HepG2 (cell line): ENCODE data around the gene GLOD4. TPM values are rescaled to one million over a fixed set of nuclear protein-coding genes. Genes with fewer than 3 reads are reported as not detected.

ENCODE experiments used
- EED ChIP-seq: sonication (generic); formaldehyde crosslinking; IDR thresholded peaks from 2 replicates; pipeline ENCODE4 v1.5.0; 2020; ENCODE audit warnings: mild to moderate bottlenecking, missing genetic modification reagents
- ELF3 ChIP-seq: IDR thresholded peaks from 2 replicates; pipeline ENCODE4 v1.6.1; 2016; ENCODE audit warnings: missing genetic modification reagents, missing compliant biosample characterization
- GATAD1 ChIP-seq: IDR thresholded peaks from 2 replicates; pipeline ENCODE4 v1.6.1; 2016; ENCODE audit warnings: missing genetic modification reagents, missing compliant biosample characterization
- HNRNPL ChIP-seq: fragments of 200-400 bp; formaldehyde crosslinking; IDR thresholded peaks from 2 replicates; pipeline ENCODE4 v1.6.1; 2017; ENCODE audit warnings: mild to moderate bottlenecking, low read depth, low read length
- MLLT10 ChIP-seq: sonication (generic); formaldehyde crosslinking; IDR thresholded peaks from 2 replicates; pipeline ENCODE4 v1.4.0; 2020; ENCODE audit warnings: missing genetic modification reagents
- NONO ChIP-seq, 2 experiments: fragments of 450-650 bp in 1 of 2; sonication (generic) in 1 of 2; formaldehyde crosslinking in 1 of 2; IDR thresholded peaks in 1 of 2; conservative IDR thresholded peaks in 1 of 2; 2 replicates each; pipeline versions ENCODE4 v1.6.1 to v1.8.0; 2017 to 2022; ENCODE audit warnings: mild to moderate bottlenecking in 1 of 2, missing genetic modification reagents in 1 of 2, moderate library complexity in 1 of 2
- POGZ ChIP-seq: sonication (generic); formaldehyde crosslinking; IDR thresholded peaks from 2 replicates; pipeline ENCODE4 v1.4.0; 2020; ENCODE audit warnings: mild to moderate bottlenecking, missing genetic modification reagents
- POLR2AphosphoS5 ChIP-seq: IDR thresholded peaks from 2 replicates; pipeline ENCODE4 v1.6.1; 2012; ENCODE audit warnings: low read depth, low read length
- ZNF329 ChIP-seq: sonication (generic); formaldehyde crosslinking; IDR thresholded peaks from 2 replicates; pipeline ENCODE4 v1.9.0; 2021; ENCODE audit warnings: low read depth, mild to moderate bottlenecking, missing genetic modification reagents
- ZNF672 ChIP-seq: sonication (generic); formaldehyde crosslinking; IDR thresholded peaks from 2 replicates; pipeline ENCODE4 v1.8.1; 2022; ENCODE audit warnings: missing genetic modification reagents
- ZNF713 ChIP-seq: sonication (generic); formaldehyde crosslinking; IDR thresholded peaks from 2 replicates; pipeline ENCODE4 v1.4.0; 2020; ENCODE audit warnings: mild to moderate bottlenecking, missing genetic modification reagents
- ZNF75D ChIP-seq: sonication (generic); formaldehyde crosslinking; IDR thresholded peaks from 2 replicates; pipeline ENCODE4 v1.8.1; 2023; ENCODE audit warnings: missing genetic modification reagents, mild to moderate bottlenecking, borderline replicate concordance
- polyA plus RNA-seq, 8 experiments: library from polyadenylated mRNA; depleted of rRNA in 3 of 8; stranded (reverse) in 7 of 8; unstranded in 1 of 8; fragments of >200 nt; fragmentation: Illumina TruSeq in 4 of 8; extraction: Trizol in 4 of 8; gene quantifications; 2 replicates each; pipeline versions ENCODE4 v1.2.1 to v1.2.3, GENCODE V29; 2011 to 2016; ENCODE audit warnings: low read depth in 4 of 8, missing spikeins in 1 of 8, mixed read lengths in 1 of 8; ENCODE audit not compliant: insufficient read depth in 1 of 8
- total RNA-seq, 5 experiments: library from RNA; depleted of rRNA; stranded (reverse); fragments of >200 nt; fragmentation: Illumina TruSeq; extraction: Trizol; gene quantifications; 2 replicates each; pipeline ENCODE4 v1.2.3, GENCODE V29; 2016; ENCODE audit warnings: low read depth in 1 of 5
- TF ChIP-seq, protein P1 (sequence below): sonication (generic); formaldehyde crosslinking; IDR thresholded peaks from 2 replicates; pipeline ENCODE4 v1.5.1; 2020; ENCODE audit warnings: mild to moderate bottlenecking, missing genetic modification reagents, moderate library complexity
- TF ChIP-seq, protein P2 (sequence below), 2 experiments: sonication (generic) in 1 of 2; formaldehyde crosslinking in 1 of 2; IDR thresholded peaks; 2 replicates each; pipeline versions ENCODE4 v1.4.0 to v1.6.1; 2016 to 2020; ENCODE audit warnings: borderline replicate concordance in 1 of 2, low read depth in 1 of 2, mild to moderate bottlenecking in 1 of 2, missing genetic modification reagents in 1 of 2
- TF ChIP-seq, protein P3 (sequence below): sonication (generic); formaldehyde crosslinking; IDR thresholded peaks from 2 replicates; pipeline ENCODE4 v1.5.0; 2020; ENCODE audit warnings: missing genetic modification reagents
- TF ChIP-seq, protein P4 (sequence below): sonication (generic); formaldehyde crosslinking; IDR thresholded peaks from 2 replicates; pipeline ENCODE4 v1.4.0; 2020; ENCODE audit warnings: mild to moderate bottlenecking, missing genetic modification reagents
- TF ChIP-seq, protein P5 (sequence below): IDR thresholded peaks from 2 replicates; pipeline ENCODE4 v1.6.1; 2016; ENCODE audit warnings: missing compliant biosample characterization, missing genetic modification reagents, borderline replicate concordance

Gene GLOD4
- total and polyA plus RNA-seq, 2 of the 13 experiments (the other 11 are each of a cell fraction or from before 2014, with no cell fraction given), result 53.7 to 87.8 TPM

DNA sequence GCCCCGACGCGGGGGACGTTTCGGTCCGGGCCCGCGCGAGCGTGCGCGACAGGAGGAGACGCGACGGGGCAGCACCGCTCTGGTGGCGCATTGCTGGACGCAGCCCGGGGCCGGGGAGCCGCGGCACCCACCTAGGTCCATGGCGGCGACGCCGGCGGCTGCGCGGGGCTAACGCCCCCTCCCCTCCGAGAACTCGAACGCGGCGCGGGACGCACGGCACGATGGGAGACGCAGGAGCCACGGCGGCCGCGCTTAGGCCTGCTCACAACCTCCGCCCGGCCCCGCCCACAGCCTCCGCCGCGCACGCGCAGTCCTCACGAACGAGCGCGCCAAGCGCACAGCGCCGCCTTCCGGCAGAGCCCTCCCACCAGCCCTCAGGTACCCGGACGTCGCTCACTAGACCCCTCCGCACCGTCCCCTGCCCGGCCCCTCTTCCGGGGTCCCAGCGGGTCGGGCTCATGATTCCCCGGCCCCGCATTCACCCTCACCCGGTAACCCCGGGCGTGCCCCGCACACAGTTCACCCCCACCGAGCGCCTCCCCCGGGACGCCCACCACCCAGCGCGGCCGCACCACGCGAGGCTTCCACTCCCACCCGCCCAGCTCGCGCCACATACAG lies 30.0 kb downstream of the GLOD4 start, which contains the start of gene GEMIN4 (continued):
- TF ChIP-seq, protein P1, sequence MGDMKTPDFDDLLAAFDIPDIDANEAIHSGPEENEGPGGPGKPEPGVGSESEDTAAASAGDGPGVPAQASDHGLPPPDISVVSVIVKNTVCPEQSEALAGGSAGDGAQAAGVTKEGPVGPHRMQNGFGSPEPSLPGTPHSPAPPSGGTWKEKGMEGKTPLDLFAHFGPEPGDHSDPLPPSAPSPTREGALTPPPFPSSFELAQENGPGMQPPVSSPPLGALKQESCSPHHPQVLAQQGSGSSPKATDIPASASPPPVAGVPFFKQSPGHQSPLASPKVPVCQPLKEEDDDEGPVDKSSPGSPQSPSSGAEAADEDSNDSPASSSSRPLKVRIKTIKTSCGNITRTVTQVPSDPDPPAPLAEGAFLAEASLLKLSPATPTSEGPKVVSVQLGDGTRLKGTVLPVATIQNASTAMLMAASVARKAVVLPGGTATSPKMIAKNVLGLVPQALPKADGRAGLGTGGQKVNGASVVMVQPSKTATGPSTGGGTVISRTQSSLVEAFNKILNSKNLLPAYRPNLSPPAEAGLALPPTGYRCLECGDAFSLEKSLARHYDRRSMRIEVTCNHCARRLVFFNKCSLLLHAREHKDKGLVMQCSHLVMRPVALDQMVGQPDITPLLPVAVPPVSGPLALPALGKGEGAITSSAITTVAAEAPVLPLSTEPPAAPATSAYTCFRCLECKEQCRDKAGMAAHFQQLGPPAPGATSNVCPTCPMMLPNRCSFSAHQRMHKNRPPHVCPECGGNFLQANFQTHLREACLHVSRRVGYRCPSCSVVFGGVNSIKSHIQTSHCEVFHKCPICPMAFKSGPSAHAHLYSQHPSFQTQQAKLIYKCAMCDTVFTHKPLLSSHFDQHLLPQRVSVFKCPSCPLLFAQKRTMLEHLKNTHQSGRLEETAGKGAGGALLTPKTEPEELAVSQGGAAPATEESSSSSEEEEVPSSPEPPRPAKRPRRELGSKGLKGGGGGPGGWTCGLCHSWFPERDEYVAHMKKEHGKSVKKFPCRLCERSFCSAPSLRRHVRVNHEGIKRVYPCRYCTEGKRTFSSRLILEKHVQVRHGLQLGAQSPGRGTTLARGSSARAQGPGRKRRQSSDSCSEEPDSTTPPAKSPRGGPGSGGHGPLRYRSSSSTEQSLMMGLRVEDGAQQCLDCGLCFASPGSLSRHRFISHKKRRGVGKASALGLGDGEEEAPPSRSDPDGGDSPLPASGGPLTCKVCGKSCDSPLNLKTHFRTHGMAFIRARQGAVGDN (CRISPR knock-in tag), result peak; percentile 95
- TF ChIP-seq EED (CRISPR knock-in tag), result no peak; the same call in 1 of the 2 replicates
- no peak; the same call in 1 of the 2 replicates for TF ChIP-seq ZNF713 (CRISPR knock-in tag)
- TF ChIP-seq ZNF329, result 0 out of 2 replicates have a peak, but pooled peaks have one; percentile 22
- TF ChIP-seq, protein P2, sequence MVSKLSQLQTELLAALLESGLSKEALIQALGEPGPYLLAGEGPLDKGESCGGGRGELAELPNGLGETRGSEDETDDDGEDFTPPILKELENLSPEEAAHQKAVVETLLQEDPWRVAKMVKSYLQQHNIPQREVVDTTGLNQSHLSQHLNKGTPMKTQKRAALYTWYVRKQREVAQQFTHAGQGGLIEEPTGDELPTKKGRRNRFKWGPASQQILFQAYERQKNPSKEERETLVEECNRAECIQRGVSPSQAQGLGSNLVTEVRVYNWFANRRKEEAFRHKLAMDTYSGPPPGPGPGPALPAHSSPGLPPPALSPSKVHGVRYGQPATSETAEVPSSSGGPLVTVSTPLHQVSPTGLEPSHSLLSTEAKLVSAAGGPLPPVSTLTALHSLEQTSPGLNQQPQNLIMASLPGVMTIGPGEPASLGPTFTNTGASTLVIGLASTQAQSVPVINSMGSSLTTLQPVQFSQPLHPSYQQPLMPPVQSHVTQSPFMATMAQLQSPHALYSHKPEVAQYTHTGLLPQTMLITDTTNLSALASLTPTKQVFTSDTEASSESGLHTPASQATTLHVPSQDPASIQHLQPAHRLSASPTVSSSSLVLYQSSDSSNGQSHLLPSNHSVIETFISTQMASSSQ (IDR thresholded peaks at IDR 0.05; ENCODE audit: low read depth), result no peak
- TF ChIP-seq, protein P2 (CRISPR knock-in tag; IDR thresholded peaks at IDR 0.05; ENCODE audit: borderline replicate concordance), result no peak
- no peak for TF ChIP-seq HNRNPL
- peak; percentile 71 for TF ChIP-seq POGZ (CRISPR knock-in tag)
- TF ChIP-seq ZNF672 (CRISPR knock-in tag), result no peak
- TF ChIP-seq ELF3 (CRISPR knock-in tag), result no peak
- peak; percentile 62 for TF ChIP-seq POLR2AphosphoS5
- TF ChIP-seq, protein P3, sequence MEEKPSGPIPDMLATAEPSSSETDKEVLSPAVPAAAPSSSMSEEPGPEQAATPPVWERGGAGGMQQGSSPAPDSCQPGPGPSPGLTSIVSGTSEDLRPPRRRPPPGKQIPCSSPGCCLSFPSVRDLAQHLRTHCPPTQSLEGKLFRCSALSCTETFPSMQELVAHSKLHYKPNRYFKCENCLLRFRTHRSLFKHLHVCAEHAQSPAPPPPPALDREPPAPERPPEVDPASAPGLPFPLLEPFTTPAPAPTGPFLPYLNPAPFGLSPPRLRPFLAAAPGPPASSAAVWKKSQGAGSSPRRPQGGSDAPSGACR (CRISPR knock-in tag), result peak; percentile 39; the same call in 1 of the 2 replicates
- TF ChIP-seq, protein P4, sequence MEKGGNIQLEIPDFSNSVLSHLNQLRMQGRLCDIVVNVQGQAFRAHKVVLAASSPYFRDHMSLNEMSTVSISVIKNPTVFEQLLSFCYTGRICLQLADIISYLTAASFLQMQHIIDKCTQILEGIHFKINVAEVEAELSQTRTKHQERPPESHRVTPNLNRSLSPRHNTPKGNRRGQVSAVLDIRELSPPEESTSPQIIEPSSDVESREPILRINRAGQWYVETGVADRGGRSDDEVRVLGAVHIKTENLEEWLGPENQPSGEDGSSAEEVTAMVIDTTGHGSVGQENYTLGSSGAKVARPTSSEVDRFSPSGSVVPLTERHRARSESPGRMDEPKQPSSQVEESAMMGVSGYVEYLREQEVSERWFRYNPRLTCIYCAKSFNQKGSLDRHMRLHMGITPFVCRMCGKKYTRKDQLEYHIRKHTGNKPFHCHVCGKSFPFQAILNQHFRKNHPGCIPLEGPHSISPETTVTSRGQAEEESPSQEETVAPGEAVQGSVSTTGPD (CRISPR knock-in tag), result no peak
- no peak for TF ChIP-seq ZNF75D (CRISPR knock-in tag)
- TF ChIP-seq GATAD1 (CRISPR knock-in tag), result peak; percentile 79
- no peak for TF ChIP-seq MLLT10 (CRISPR knock-in tag)
- TF ChIP-seq, protein P5, sequence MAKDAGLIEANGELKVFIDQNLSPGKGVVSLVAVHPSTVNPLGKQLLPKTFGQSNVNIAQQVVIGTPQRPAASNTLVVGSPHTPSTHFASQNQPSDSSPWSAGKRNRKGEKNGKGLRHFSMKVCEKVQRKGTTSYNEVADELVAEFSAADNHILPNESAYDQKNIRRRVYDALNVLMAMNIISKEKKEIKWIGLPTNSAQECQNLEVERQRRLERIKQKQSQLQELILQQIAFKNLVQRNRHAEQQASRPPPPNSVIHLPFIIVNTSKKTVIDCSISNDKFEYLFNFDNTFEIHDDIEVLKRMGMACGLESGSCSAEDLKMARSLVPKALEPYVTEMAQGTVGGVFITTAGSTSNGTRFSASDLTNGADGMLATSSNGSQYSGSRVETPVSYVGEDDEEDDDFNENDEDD, result peak; percentile 93
- TF ChIP-seq NONO (IDR thresholded peaks at IDR 0.05), result no peak
- peak; percentile 72 for TF ChIP-seq NONO (CRISPR knock-in tag; conservative IDR thresholded peaks at IDR 0.05)
